HG03064 (cell line): ENCODE measurements around the gene MCTS1.
"Not testable (repeated sequence)": the region's sequence is repeated elsewhere in the genome, so short reads cannot be mapped to it uniquely, and the experiment has no call there.

Source experiments
- ATAC-seq: cut with Tn5 transposase; IDR thresholded peaks from one replicate; pipeline ENCODE4 v1.9.1; 2021; ENCODE audit warnings: low read depth; ENCODE audit not compliant: unreplicated experiment

Gene MCTS1

GRCh38 chrX:120625371-120625770, 21.5 kb downstream of the MCTS1 start:
- no peak for ATAC-seq

GRCh38 chrX:120629667-120630537, 26.0 kb downstream of the MCTS1 start, which contains the start of gene C1GALT1C1:
TSS of gene C1GALT1C1 (minus strand) at chrX:120630054. CDS start at chrX:120627166, 2,888 bp downstream.
- peak; percentile 96 for ATAC-seq

GRCh38 chrX:120638619-120639018, 34.7 kb downstream of the MCTS1 start:
- no peak for ATAC-seq

GRCh38 chrX:120642871-120643270, 39.0 kb downstream of the MCTS1 start:
- ATAC-seq = no peak

GRCh38 chrX:120647127-120647526, 43.2 kb downstream of the MCTS1 start:
- ATAC-seq = no peak

GRCh38 chrX:120652256-120652655, 48.4 kb downstream of the MCTS1 start:
- not testable (repeated sequence) for ATAC-seq

GRCh38 chrX:120653000-120653399, 49.1 kb downstream of the MCTS1 start:
- ATAC-seq = no peak

- ATAC-seq = no peak
Measured at GRCh38 chrX:120660637-120661036, 56.7 kb downstream of the MCTS1 start.
